Keratinocyte (primary cell): Measurements from ENCODE around the gene ARHGAP10. TPM values are rescaled to one million over a fixed set of nuclear protein-coding genes. Genes with fewer than 3 reads are reported as not detected.

Source experiments
- DNase-seq: peaks from one replicate; pipeline ENCODE4 v3.0.0-alpha.2; 2011; ENCODE audit warnings: low read depth, missing footprints, low spot score
- FAIRE-seq: peaks from 2 replicates; lab custom pipeline; 2011; peaks lifted over from hg19 to GRCh38; lab: Jason Lieb, UNC
- H2AFZ ChIP-seq: 2 replicates; pipeline ENCODE4 v1.6.0; 2012; ENCODE audit warnings: low read length, control low read depth, inconsistent platforms; ENCODE audit not compliant: control insufficient read depth
- H3K27ac ChIP-seq: 2 replicates; pipeline ENCODE4 v1.5.1; 2011; ENCODE audit warnings: low read length; ENCODE audit not compliant: control insufficient read depth, insufficient read depth
- H3K27me3 ChIP-seq: 3 replicates; pipeline ENCODE4 v1.6.0; 2011; ENCODE audit warnings: low read length; ENCODE audit not compliant: control insufficient read depth, insufficient read depth; ENCODE audit errors: extremely low read depth
- H3K36me3 ChIP-seq, 2 experiments: 2 replicates in 1 of 2; 3 replicates in 1 of 2; pipeline ENCODE4 v1.5.1; 2011; ENCODE audit warnings: low read length in 2 of 2, mild to moderate bottlenecking in 1 of 2; ENCODE audit not compliant: control insufficient read depth in 2 of 2, insufficient read depth in 2 of 2; ENCODE audit errors: extremely low read depth in 1 of 2
- H3K4me1 ChIP-seq: 3 replicates; pipeline ENCODE4 v1.5.1; 2011; ENCODE audit warnings: low read length; ENCODE audit not compliant: control insufficient read depth, insufficient read depth; ENCODE audit errors: extremely low read depth
- H3K4me2 ChIP-seq: 3 replicates; pipeline ENCODE4 v1.6.0; 2011; ENCODE audit warnings: low read depth, low read length; ENCODE audit not compliant: control insufficient read depth, insufficient read depth; ENCODE audit errors: extremely low read depth
- H3K4me3 ChIP-seq, 3 experiments: fragments of 200-600 bp in 1 of 3; sonication (generic) in 1 of 3; 2 replicates in 2 of 3; 3 replicates in 1 of 3; pipeline ENCODE4 v1.5.1; 2011 to 2016; ENCODE audit warnings: low read length in 3 of 3, mild to moderate bottlenecking in 3 of 3, control low read depth in 2 of 3, inconsistent platforms in 1 of 3, low read depth in 1 of 3, mixed read lengths in 1 of 3, mixed run types in 1 of 3, moderate library complexity in 1 of 3; ENCODE audit not compliant: control insufficient read depth in 2 of 3, insufficient read depth in 2 of 3; ENCODE audit errors: extremely low read depth in 1 of 3
- H3K79me2 ChIP-seq: 2 replicates; pipeline ENCODE4 v1.6.0; 2012; ENCODE audit warnings: low read length; ENCODE audit not compliant: control insufficient read depth, insufficient read depth
- H3K9ac ChIP-seq: 3 replicates; pipeline ENCODE4 v1.6.0; 2011; ENCODE audit warnings: low read length; ENCODE audit not compliant: control insufficient read depth, insufficient read depth; ENCODE audit errors: extremely low read depth
- H3K9me1 ChIP-seq: 3 replicates; pipeline ENCODE4 v1.6.0; 2011; ENCODE audit warnings: low read length; ENCODE audit not compliant: control insufficient read depth, insufficient read depth; ENCODE audit errors: extremely low read depth
- H3K9me3 ChIP-seq: 2 replicates; pipeline ENCODE4 v1.5.1; 2012; ENCODE audit warnings: low read depth, low read length; ENCODE audit not compliant: control insufficient read depth
- H4K20me1 ChIP-seq: 3 replicates; pipeline ENCODE4 v1.6.0; 2011; ENCODE audit warnings: low read length; ENCODE audit not compliant: control insufficient read depth, insufficient read depth; ENCODE audit errors: extremely low read depth
- CTCF ChIP-seq, 3 experiments: IDR thresholded peaks in 1 of 3; conservative IDR thresholded peaks in 1 of 3; optimal IDR thresholded peaks in 1 of 3; 2 replicates in 2 of 3; 3 replicates in 1 of 3; pipeline versions ENCODE3 to v1.5.1; 2011; ENCODE audit warnings: low read length in 3 of 3, mild to moderate bottlenecking in 3 of 3, moderate library complexity in 2 of 3, control low read depth in 1 of 3, inconsistent platforms in 1 of 3; ENCODE audit not compliant: insufficient read depth in 2 of 3; ENCODE audit errors: extremely low read depth in 1 of 3
- EZH2 ChIP-seq: IDR thresholded peaks from one replicate; pipeline ENCODE4 v1.6.1; 2012; ENCODE audit warnings: inconsistent platforms, mild to moderate bottlenecking, low read length, moderate library complexity
- dilution Hi-C: fragments of 300-500 bp; cut with MboI; formaldehyde crosslinking; loops from one replicate; pipeline ENCODE4 v1.7.0; 2020; ENCODE audit warnings: low sequenced_read_pairs; ENCODE audit not compliant: extremely low pct_ligation_motif_present
- polyA plus RNA-seq, 5 experiments: library from polyadenylated mRNA; depleted of rRNA in 3 of 5; stranded (reverse) in 3 of 5; stranded (forward) in 1 of 5; unstranded in 1 of 5; fragments of >200 nt; gene quantifications; 1 replicate in 1 of 5; 2 replicates in 3 of 5; 3 replicates in 1 of 5; pipeline versions ENCODE4 v1.2.1 to v1.2.3, GENCODE V29; 2011 to 2012; ENCODE audit warnings: missing spikeins in 2 of 5, low read depth in 1 of 5, low replicate concordance in 1 of 5

The ARHGAP10 gene
- polyA plus RNA-seq, 1 donor (not counting 4 experiments of a cell fraction or from before 2014, with no cell fraction given) = 18.7 TPM

- H3K27me3 ChIP-seq = no peaks in the 10 kb centered on the region
- H3K4me1 ChIP-seq = no peaks in the 10 kb centered on the region
- H3K79me2 ChIP-seq = no peaks in the 10 kb centered on the region
- no peak overlapping the region for H3K4me3 ChIP-seq
- H3K36me3 ChIP-seq = peaks cover 5% of the 10 kb centered on the region in 2 experiments
- H2AFZ ChIP-seq = no peak overlapping the region
- no peaks in the 10 kb centered on the region for H3K9me1 ChIP-seq
- no peak for DNase-seq
- dilution Hi-C loops = no loop called here
- H4K20me1 ChIP-seq = no peaks in the 10 kb centered on the region
- no peak overlapping the region for H3K4me2 ChIP-seq
- FAIRE-seq = no peak
- H3K27ac ChIP-seq = no peak overlapping the region
- no peaks in the 10 kb centered on the region for H3K9me3 ChIP-seq
- TF ChIP-seq EZH2 (no peak), CTCF (optimal IDR thresholded peaks at IDR 0.05 in 1 of 3, IDR thresholded peaks at IDR 0.05 in 1 of 3, conservative IDR thresholded peaks at IDR 0.05 in 1 of 3; ENCODE audit: extremely low read depth in 1 of 3, insufficient read depth in 2 of 3, low read length in 3 of 3) (no peak)
- no peak overlapping the region for H3K9ac ChIP-seq
These were observed 212.9 kb downstream of the ARHGAP10 start for GRCh38 chr4:147944670-147945260.

GRCh38 chr4:147948336-147948735 is 216.4 kb downstream of the ARHGAP10 start:
- TF ChIP-seq EZH2 (no peak), CTCF (optimal IDR thresholded peaks at IDR 0.05 in 1 of 3, IDR thresholded peaks at IDR 0.05 in 1 of 3, conservative IDR thresholded peaks at IDR 0.05 in 1 of 3; ENCODE audit: extremely low read depth in 1 of 3, insufficient read depth in 2 of 3, low read length in 3 of 3) (no peak)
- Histone ChIP-seq H3K4me3 (no peak overlapping the region), H3K4me1 (no peaks in the 10 kb centered on the region), H3K36me3 (peaks cover 5% of the 10 kb centered on the region in 2 experiments), H3K27ac (no peak overlapping the region), H3K9me3 (no peaks in the 10 kb centered on the region), H3K4me2 (no peak overlapping the region), H2AFZ (no peak overlapping the region), H3K9me1 (no peaks in the 10 kb centered on the region), H3K9ac (no peak overlapping the region), H3K27me3 (no peaks in the 10 kb centered on the region), H4K20me1 (no peaks in the 10 kb centered on the region), H3K79me2 (no peaks in the 10 kb centered on the region)
- dilution Hi-C loops = no loop called here
- FAIRE-seq = no peak
- DNase-seq = no peak
